Left lobe of liver (tissue), 2 donors: ENCODE measurements around the gene MSMP. TPM values are rescaled to one million over a fixed set of nuclear protein-coding genes. Genes with fewer than 3 reads are reported as not detected.

ENCODE experiments used
- ATAC-seq: fragments of 200-7000 bp; cut with Tn5 transposase; one replicate; pipeline ENCODE4 v1.9.1; 2020; ENCODE audit warnings: mild to moderate bottlenecking, moderate library complexity
- DNase-seq: peaks from one replicate; pipeline ENCODE4 v3.0.0-alpha.2; 2020; ENCODE audit warnings: low spot score
- total RNA-seq: library from RNA; stranded (reverse); gene quantifications from one replicate; pipeline ENCODE4 v1.2.1, GENCODE V29; 2021
- donor health status: DM: no; HTN: no; CAD: no; lungs with moderate emphysema.
- donor health status: DM: no; HTN: yes; CAD: no.

MSMP gene
- total RNA-seq, 1 donor from 2014 or later = 1.5 TPM

GRCh38 chr9:35771943-35772342 lies 17.9 kb upstream of the MSMP start:
- DNase-seq (no peak), ATAC-seq (no peak)

GRCh38 chr9:35771534-35771933 lies 17.5 kb upstream of the MSMP start:
- ATAC-seq (peak; percentile 42), DNase-seq (no peak)

DNA sequence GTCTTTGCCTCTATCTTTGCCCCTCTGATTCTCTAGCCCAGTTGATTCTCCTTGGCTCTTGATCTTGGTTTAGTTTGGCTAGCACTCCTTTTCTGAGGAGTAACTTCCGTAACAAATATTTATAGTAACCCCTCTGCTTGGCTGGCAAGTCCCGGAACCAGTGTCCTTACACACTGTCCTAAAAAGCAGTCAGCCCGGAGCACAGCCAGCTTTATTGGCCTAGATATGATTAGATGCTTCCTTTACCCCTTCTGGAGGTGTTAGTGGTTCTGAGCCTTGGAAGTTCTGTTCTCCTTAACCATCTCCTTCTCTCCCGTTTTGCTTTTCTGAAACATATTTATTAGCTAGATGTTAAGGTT lies 17.0 kb upstream of the MSMP start:
- ATAC-seq (peak; percentile 76), DNase-seq (no peak)

- ATAC-seq (no peak), DNase-seq (no peak)
Measured at GRCh38 chr9:35769763-35770162, 15.7 kb upstream of the MSMP start.

DNA sequence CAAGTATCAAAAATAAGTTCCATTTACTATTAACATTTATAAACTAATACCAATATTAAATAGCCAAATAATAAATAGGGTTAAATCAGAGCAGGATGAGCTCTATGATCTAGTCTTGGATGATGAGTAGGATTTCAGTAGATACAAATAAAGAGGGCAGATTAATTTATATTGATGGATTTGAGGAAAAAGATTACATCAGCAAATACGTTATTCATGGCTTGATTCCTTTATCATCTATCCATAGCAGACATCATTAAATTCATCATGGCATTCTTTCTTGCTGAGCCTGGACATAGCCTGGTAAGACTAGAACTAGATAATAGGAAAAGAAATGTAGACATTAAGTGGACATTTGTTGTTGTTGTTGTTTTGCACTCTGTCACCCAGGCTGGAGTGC lies 13.4 kb upstream of the MSMP start:
- DNase-seq = no peak
- no peak for ATAC-seq

DNA sequence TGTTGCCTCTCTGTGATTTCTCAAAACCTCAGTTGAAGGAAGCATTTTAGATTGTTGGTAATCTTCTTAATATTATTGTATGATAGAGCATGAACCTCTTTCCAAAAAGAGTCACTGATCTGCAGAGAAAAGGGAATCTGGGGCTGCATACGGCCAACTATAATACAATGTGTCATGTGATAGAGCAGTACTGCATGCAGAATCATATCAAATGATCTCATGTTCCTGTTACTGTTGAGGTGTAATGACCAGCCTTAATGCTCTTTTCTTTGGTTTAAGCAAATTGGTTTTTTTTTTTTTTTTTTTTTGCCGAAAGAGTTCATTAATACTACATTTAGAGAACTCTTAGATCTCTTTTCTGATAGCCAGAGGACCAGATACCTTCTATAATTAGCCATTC lies 12.9 kb upstream of the MSMP start:
- no peak for DNase-seq
- ATAC-seq = no peak

DNA sequence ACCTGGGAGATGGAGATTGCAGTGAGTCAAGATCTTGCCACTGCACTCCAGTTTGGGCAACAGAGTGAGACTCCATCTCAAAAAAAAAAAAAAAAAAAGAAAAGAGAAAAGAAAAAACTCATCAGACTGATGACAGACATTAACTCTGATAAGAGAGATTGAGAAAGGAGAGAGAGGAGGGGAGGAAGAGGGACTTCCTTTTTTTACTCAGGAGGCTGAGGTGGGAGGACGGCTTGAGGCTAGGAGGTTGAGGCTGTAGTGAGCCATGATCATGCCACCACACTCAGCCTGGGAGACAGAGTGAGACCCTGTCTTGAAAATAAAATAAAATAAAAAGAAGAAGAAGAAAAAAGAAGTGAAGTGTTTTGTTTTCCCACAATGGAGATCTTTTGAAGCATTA lies 9.7 kb upstream of the MSMP start:
- DNase-seq = no peak
- no peak for ATAC-seq

GRCh38 chr9:35763181-35763580 lies 9.1 kb upstream of the MSMP start:
- ATAC-seq = no peak
- no peak for DNase-seq

- DNase-seq (no peak), ATAC-seq (no peak)
Measured at GRCh38 chr9:35760651-35761050, 6.6 kb upstream of the MSMP start.

GRCh38 chr9:35759795-35760194 lies 5.7 kb upstream of the MSMP start:
- no peak for DNase-seq
- no peak for ATAC-seq

DNA sequence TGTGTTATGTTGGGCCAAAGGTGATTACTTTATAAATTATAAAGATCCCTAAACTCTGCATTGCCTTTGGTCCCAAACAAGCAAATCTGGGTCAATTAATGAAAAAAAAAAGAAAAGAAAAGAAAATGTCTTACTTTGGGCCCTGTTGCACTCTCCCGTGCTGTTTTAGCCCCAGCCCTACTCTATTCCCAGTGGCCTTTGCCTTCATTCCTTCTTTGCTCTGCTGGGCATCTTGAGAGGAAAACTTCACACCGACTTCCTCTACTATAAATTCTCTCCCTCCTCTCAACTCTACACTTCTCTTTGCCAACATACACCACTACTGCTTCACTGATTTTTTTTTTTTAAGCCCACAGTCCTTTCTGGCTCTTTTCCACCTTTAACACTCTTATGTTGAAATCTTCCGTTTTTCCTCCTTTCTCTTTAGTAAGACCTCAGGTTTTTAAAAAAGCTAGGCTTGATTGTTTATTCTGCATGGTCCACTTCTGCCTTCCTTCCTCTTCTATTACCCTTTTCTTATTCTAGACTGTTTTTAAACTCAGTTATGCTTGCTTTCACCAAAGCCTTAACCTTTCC lies 4.5 kb upstream of the MSMP start:
- ATAC-seq (no peak), DNase-seq (no peak)

GRCh38 chr9:35757892-35758275 lies 3.8 kb upstream of the MSMP start:
- no peak for DNase-seq
- no peak for ATAC-seq

- DNase-seq (no peak), ATAC-seq (peak; percentile 70)
Measured at GRCh38 chr9:35757226-35757891, 3.3 kb upstream of the MSMP start.

DNA sequence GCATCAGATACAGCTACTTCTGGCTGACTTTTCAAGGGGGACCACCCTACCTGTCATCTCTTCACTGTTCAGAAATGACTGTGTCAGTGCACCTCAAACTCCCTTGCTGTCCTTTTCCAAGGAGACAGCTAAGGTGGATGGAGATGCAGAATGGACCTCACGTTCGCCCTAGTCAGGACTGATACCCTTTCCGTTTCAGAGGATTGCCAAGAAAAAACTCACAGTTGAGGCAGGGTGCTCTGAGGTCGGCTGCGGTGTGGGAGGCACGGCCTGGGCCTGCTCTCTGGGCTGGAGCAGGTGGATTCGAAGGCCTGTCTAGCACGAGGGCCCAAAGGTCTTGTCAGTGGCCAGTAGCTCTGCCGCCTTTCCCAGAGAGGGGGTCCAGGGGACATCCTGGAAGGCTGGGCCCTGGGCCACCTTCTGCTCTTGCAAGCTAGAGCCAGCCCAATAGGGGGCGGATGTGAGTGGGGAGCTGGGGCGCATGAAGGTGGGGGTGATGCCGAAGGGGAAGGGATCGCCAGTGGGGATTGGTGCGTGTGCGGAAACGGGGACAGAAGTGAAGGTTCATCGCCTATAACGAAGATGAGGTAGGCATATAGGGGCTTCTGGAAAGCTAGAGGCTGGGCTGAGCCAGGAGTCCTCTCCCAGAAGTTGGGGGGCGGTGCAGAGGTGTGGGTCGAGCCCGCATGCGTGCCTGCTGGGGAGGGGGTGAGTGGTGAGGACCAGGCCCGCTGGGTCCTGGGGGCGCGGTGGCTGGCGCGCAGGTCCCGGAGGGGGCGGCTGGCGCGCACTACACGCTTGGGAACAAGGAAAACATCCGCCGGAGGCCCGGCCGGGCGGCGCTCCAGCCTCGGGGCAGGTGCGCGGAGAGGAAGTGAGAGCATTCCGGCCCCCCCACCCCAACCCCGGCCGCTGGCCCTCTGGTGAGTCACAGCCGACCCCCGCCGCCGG lies 2.5 kb upstream of the MSMP start:
- ATAC-seq = peak; percentile 82
- peak; percentile 65 for DNase-seq

GRCh38 chr9:35755071-35755470 lies 995 bp upstream of the MSMP start:
- DNase-seq (no peak), ATAC-seq (no peak)

DNA sequence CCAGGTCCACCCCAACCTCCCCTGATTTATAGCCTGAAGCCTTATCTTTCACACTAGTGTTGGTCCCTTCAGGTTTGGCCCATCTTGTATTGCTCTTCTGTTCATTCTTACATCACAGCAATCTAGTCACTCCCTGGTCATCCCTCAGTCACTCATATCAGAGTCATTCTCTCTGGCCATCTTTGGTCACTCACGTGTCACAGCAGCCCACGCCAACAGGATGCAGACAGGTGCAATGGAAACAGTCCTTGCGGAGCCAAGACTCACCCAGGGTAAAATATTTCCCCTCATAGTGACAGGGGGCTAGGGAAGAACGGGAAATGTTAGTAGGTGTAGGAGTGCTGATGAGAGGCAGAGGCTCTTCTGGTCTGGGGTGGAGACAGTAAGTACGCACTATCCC lies 610 bp downstream of the MSMP start:
- DNase-seq (no peak), ATAC-seq (no peak)

DNA sequence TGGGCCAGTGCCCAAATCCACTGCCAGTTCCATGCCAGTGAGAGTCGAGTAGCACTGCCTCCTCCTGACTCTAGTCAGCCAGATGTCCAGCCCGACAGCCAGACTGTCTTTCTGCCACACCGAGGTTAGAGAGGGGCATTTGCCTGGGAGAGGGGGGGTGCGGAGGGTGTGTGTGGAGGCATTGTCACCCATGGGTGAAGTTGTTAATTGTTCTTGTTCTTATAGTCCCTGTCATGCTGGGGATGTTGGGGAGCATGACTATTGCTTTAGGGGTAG lies 3.9 kb downstream of the MSMP start:
- no peak for DNase-seq
- ATAC-seq = no peak

DNA sequence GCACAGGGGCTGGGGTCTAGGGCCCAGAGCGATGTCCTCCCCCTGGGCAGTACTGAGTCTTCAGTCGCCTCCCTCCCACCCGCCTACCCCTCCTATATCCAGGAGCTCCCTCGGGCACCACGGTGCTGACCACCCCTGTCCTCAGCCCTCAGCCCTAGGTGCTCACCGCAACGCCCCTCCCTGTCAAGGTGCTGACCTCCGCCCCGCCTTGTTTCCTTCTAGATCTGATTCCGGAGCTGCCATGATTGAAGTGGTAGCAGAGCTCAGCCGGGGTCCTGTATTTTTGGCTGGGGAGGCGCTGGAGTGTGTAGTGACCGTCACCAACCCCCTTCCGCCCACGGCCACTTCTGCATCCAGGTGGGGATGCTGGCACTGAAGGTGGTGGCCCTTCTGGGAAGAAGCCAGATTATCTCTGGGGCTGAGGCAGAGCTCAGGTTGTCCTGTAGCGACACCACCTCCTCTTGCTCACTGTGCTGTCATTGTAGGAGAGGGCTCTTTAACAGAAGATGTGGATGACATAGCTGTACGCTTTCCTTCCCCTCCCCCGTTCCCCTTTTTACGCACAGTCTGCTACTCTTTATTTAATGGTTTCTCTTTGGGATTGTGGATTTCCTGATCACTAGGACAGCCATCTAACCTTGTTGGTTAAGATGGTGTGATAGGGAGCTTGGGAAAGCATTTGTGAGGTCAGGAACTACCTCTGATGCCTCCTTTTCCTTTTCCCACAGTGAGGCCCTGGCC lies 4.4 kb downstream of the MSMP start:
- peak; percentile 18 for ATAC-seq
- DNase-seq = no peak

DNA sequence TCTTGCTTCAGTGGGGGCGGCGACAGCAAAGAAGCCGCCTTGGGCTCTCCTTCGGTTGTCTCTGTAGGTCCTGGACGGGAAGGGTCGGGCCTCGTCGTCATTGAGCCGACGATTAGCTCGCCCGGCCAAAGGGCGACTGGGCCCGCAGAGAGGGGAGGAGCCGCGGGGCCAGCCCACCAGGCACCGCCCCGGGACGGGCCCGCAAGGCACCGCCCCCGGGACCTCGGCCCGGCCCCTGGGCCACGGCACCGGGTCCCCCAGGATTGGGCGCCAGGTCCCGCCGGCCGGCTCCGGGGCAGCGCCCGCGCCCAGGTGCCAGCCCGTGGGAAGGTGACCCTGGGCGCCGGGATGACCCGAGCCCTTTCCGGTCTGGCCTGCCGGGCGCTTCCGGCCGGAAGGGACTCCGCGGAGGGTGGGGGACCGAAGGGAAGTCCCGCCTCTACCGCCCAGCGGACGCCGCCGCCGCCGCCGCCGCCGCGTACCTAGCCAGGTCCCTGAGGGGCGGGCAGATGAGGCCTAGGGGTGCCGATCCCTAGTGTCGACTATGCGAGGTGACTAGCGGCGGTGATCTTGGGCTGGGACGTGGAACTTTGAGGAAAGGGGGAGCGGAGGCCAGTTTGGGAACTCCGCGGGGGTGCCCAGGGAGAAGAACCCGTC lies 5.1 kb downstream of the MSMP start, which contains the start of the genes GBA2 and RGP1:
TSS of gene GBA2 (minus strand) at position 371 of the 657 bp plus-strand sequence. CDS start 524 bp downstream, outside the sequence.
TSS of gene RGP1 (plus strand) at position 430 of the 657 bp plus-strand sequence. CDS start 469 bp downstream, outside the sequence.
- ATAC-seq = peak; percentile 90
- DNase-seq = peak; percentile 92

DNA sequence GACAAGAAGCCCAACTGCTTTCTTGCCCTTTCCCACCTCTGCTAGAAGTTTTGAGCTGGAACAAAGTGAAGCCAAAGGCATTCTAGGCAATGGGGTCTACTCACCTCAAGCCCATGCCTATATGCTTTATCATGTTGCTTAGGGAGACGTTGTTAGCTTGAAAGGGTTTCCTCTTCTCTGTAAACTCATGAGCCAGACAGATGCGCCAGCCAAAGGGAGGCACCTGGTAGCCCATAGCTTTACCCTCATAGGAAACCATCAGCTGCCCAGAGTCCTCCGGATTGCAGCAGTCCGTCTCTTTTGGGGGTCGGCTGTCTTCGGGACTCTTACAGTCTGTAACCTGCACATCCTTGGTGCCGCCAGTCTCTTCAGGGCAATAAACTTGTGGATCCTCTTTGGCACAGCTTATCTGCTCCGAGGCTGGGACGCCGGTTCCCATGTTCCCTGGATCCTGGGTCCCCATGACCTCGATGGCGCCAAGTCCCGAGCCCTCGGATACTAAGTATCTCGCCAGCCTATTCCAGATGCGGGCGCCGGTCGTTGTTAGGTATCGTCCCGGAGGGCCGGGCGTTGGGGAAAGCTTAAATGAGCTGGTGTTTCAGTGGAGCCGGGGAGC lies 5.7 kb downstream of the MSMP start:
- no peak for ATAC-seq

More for the DNA sequence above, 5.7 kb downstream of the MSMP start:
- DNase-seq = no peak
